NT2/D1 (cell line): ENCODE results near the gene TAS2R1.

Experiments used
- SUZ12 ChIP-seq: IDR thresholded peaks from 2 replicates; pipeline ENCODE4 v1.6.1; 2011; ENCODE audit not compliant: insufficient read length, insufficient read depth; ENCODE audit errors: extremely low read depth
- ZNF274 ChIP-seq: IDR thresholded peaks from 2 replicates; pipeline ENCODE4 v1.6.1; 2011; ENCODE audit warnings: mild to moderate bottlenecking, low read depth, low read length

DNA sequence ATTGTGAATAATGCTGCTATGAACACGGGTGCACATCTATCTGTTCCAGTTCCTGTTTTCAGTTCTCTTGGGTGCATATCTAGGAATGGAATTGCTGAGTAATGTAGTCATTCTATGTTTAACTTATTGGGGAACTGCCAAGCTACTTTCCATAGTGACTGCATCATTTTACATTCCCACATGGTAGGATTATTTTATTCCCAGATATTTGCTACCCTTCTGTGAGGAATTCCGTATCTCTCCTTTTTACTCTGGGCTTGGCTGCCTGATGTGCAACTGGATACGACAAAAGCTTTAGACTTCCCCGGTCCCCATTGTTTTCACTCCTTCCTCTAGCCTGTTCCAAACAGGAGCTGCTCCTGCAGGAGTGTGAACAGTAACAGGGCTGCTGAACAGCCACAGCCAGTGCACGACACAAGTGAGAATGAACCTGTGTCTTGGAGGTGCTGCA is 7.2 kb downstream of the TAS2R1 start:
- TF ChIP-seq ZNF274 (no peak), SUZ12 (no peak)
